GM19099 (cell line): ENCODE data around the gene ANKS3.

Source experiments
- POLR2A ChIP-seq: IDR thresholded peaks from 3 replicates; pipeline ENCODE4 v1.6.1; 2011; ENCODE audit warnings: low read depth; ENCODE audit not compliant: insufficient read length; ENCODE audit errors: extremely low read depth

The ANKS3 gene

GRCh38 chr16:4734063-4734729 lies at the start of gene ANKS3, which contains the start of gene DNAAF8:
TSS of gene ANKS3 (minus strand) at chr16:4734271. CDS start at chr16:4730149, 4,122 bp downstream.
TSS of gene DNAAF8 (plus strand) at chr16:4734537. CDS start at chr16:4736515, 1,978 bp downstream.
- peak; percentile 70 for TF ChIP-seq POLR2A

DNA sequence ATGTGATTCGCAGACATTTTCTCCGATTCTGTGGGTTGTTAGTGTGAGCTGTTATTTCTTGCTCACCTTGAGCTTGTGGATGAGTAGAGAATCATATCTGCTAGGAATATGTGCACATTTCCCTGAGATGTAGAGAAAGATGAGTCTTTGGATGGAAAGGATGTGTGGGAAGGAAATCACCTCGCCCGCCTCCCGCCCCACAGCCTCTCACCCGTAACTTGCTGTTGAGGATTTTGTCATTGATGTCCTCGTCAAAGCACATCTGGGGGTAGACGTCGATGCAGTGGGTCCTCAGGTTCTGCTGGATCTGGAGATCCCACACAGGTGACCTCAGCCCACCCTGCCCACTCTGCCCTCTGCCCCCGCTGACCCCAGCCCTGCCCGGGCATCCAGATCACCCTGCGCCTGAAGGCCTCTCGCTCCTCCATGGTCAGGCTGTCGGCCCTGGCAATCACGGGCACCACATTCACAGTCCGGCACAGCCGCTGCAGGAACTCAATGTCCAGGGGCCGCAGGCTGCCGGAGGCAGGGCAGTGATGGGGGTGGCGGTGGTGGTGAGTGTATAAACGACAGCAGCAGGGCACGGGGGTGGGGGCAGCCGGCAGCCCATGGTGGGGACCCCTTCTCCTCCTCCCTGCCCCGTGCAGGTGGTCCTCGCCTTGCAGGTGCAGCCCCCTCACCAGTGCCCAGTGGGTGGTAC lies 49.3 kb upstream of the ANKS3 start:
- no peak for TF ChIP-seq POLR2A

DNA sequence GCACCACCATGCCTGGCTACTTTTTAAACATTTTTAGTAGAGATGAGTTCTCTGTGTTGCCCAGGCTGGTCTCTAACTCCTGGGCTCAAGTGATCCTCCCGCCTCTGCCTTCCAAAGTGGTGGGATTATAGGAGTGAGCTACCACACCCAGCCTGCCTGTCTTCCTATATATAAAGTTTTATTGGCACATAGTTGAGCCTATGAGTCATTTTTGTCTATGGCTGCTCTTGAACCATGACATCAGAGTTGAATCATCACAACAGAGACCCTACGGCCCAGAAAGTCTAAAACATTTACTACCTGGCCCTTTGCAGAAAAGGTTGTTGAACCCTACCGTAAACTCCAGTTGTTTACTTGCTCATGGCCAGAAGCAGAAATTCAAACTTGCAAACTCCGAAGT lies 46.2 kb upstream of the ANKS3 start:
- TF ChIP-seq POLR2A, result no peak

- TF ChIP-seq POLR2A, result no peak
Measured at GRCh38 chr16:4778050-4778392, 44.0 kb upstream of the ANKS3 start.

GRCh38 chr16:4777339-4778049 lies 43.4 kb upstream of the ANKS3 start:
- no peak for TF ChIP-seq POLR2A

GRCh38 chr16:4776141-4776705 lies 42.2 kb upstream of the ANKS3 start:
- TF ChIP-seq POLR2A, result no peak

DNA sequence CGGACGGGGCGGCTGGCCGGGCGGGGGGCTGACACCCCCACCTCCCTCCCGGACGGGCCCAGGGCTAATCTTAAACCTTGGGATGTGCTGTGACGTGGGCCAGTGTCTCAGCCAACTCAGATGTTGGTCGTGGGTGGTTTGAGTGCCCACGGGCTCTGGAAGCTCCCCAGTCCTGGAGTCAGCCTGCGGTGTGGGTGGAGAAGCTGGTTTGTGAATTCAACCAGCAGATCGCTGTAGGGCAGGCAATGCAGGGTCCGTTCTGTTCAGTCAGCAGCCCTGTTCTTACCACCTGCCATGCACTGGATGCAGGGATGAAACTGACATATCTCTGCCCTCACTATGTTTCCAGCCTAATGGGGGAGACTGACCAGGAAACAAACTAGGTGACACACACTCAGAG lies 40.9 kb upstream of the ANKS3 start:
- TF ChIP-seq POLR2A, result no peak

- TF ChIP-seq POLR2A, result no peak
Measured at GRCh38 chr16:4772351-4772750, 38.3 kb upstream of the ANKS3 start.

- no peak for TF ChIP-seq POLR2A
Measured at GRCh38 chr16:4771646-4772045, 37.6 kb upstream of the ANKS3 start.

- TF ChIP-seq POLR2A, result no peak
Measured at GRCh38 chr16:4769306-4769638, 35.2 kb upstream of the ANKS3 start.

- peak; percentile 88 for TF ChIP-seq POLR2A
Measured at GRCh38 chr16:4768549-4769305, 34.7 kb upstream of the ANKS3 start.

- no peak for TF ChIP-seq POLR2A
Measured at GRCh38 chr16:4767872-4768548, 33.9 kb upstream of the ANKS3 start.

DNA sequence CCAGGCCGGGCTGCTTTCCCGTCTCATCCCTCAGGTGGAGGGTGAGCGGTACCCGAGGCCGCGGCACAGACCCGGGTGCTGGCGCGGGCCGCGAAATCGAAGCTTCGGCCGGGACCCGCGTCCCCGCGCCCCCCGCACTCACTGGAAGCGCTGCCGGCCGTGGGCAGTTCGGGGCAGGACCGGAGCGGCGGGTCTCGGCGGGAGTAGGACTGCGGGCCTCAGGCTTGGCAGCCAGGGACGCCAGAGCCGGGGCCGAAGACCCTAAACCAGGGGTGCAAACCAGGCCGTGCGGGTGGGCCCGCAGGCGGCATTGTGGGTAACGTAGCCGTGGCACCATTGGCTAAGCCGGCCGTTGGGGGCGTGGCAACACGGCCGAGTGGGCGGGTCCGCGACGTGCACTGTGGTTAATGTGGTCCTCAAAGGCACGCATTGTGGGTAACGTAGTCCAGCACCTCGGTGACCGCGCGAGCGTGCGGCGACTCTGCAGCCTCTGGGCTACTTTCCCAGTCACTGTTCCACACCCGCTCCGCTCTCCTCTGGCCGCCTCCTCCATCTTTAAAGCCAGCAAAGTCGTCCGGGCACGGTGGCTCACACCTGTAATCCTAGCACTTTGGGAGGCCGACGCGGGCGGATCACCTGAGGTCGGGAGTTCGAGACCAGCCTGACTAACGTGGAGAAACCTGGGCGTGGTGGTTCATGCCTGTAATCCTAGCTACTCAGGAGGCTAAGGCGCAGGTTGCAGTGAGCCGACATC lies 33.0 kb upstream of the ANKS3 start, which contains the start of gene ZNF500:
ZNF500 (minus strand) TSS at position 288 of the 754 bp plus-strand sequence. CDS start 1,184 bp downstream, outside the sequence.
- TF ChIP-seq POLR2A, result peak; percentile 72
